MCF 10A (cell line): ENCODE results near the gene QPCTL. TPM values are rescaled to one million over a fixed set of nuclear protein-coding genes. Genes with fewer than 3 reads are reported as not detected.

Experiments
- BruUV-seq: library from RNA; stranded (reverse); fragments of 400-500 nt; replicated peaks from 2 replicates; lab custom pipeline; 2021; lab: Mats Ljungman, UMichigan
- CTCF ChIA-PET: fragments of 300-600 bp; sonication (Branson Sonifier 250); formaldehyde crosslinking; extraction: SDS; loops from one replicate; lab custom pipeline; 2021; ENCODE audit warnings: antibody characterized with exemption, inconsistent platforms; lab: Yijun Ruan, JAX
- POLR2A ChIA-PET: fragments of 300-600, 350-650 bp; sonication (Branson Sonifier 250); formaldehyde crosslinking; extraction: SDS; loops from one replicate; lab custom pipeline; 2020; ENCODE audit warnings: antibody characterized with exemption, inconsistent platforms; lab: Yijun Ruan, JAX
- DNase-seq: peaks from one replicate; pipeline ENCODE4 v3.0.0-alpha.2; 2018; ENCODE audit not compliant: unreplicated experiment
- H3K27ac Mint-ChIP-seq: one replicate; pipeline ENCODE4 v1.8.0; 2022; ENCODE audit warnings: mild to moderate bottlenecking, low read depth, mixed read lengths; ENCODE audit not compliant: unreplicated experiment
- H3K27me3 Mint-ChIP-seq: one replicate; pipeline ENCODE4 v1.8.0; 2022; ENCODE audit warnings: mixed read lengths; ENCODE audit not compliant: insufficient read depth, unreplicated experiment
- H3K36me3 Mint-ChIP-seq: one replicate; pipeline ENCODE4 v1.8.0; 2022; ENCODE audit warnings: mild to moderate bottlenecking, moderate library complexity, mixed read lengths; ENCODE audit not compliant: insufficient read depth, unreplicated experiment
- H3K4me1 Mint-ChIP-seq: one replicate; pipeline ENCODE4 v1.8.0; 2022; ENCODE audit warnings: mixed read lengths; ENCODE audit not compliant: insufficient read depth, unreplicated experiment
- H3K4me3 Mint-ChIP-seq: one replicate; pipeline ENCODE4 v1.8.0; 2022; ENCODE audit warnings: mild to moderate bottlenecking, moderate library complexity, mixed read lengths; ENCODE audit not compliant: unreplicated experiment
- H3K9me3 Mint-ChIP-seq: one replicate; pipeline ENCODE4 v1.8.0; 2022; ENCODE audit warnings: mixed read lengths; ENCODE audit not compliant: unreplicated experiment
- CTCF ChIP-seq: fragments of 200-600 bp; IDR thresholded peaks from one replicate; pipeline ENCODE4 v1.8.0; 2022; ENCODE audit warnings: antibody characterized with exemption, mild to moderate bottlenecking; ENCODE audit not compliant: unreplicated experiment
- intact Hi-C: fragments of 100-400 bp; cut with micrococcal nuclease; formaldehyde crosslinking; loops from 2 replicates; pipeline ENCODE4 v1.14.1; 2022
- total RNA-seq: library from RNA; stranded (reverse); gene quantifications from 2 replicates; pipeline ENCODE4 v1.2.3, GENCODE V29; 2022

The QPCTL gene
- total RNA-seq, 1 experiment from 2014 or later, result 14.9 TPM

GRCh38 chr19:45739498-45740439 lies 47.3 kb downstream of the QPCTL start:
- no peak overlapping the region for H3K4me3 Mint-ChIP-seq
- no peaks in the 10 kb centered on the region for H3K9me3 Mint-ChIP-seq
- POLR2A ChIA-PET, result interaction anchor here (0.6 to 1.2 kb wide), 4 partner anchors 9 to 30 kb away, joined by 3 read pairs; partner anchors contain the start of genes FBXO46 and SIX5
- no peak for DNase-seq
- CTCF ChIA-PET, result interaction anchor here (0.6 to 0.7 kb wide), 3 partner anchors 9 to 47 kb away, joined by 3 read pairs; partner anchors contain the start of gene QPCTL
- no peaks in the 10 kb centered on the region for H3K4me1 Mint-ChIP-seq
- H3K36me3 Mint-ChIP-seq, result peaks cover 6% of the 10 kb centered on the region
- BruUV-seq, result no TSS peak
- H3K27ac Mint-ChIP-seq, result no peak overlapping the region
- no peak for TF ChIP-seq CTCF
- intact Hi-C loops, result no loop called here
- no peaks in the 10 kb centered on the region for H3K27me3 Mint-ChIP-seq

GRCh38 chr19:45742969-45743368 lies 50.5 kb downstream of the QPCTL start:
- H3K36me3 Mint-ChIP-seq, result no peaks in the 10 kb centered on the region
- no peak for TF ChIP-seq CTCF
- ChIA-PET POLR2A (interaction anchor here (1.7 kb wide), 1 partner anchor 26 kb away, joined by 4 read pairs; no protein-coding TSS in a partner anchor), CTCF (no interaction called here)
- intact Hi-C loops, result no loop called here
- H3K27me3 Mint-ChIP-seq, result no peaks in the 10 kb centered on the region
- H3K4me3 Mint-ChIP-seq, result no peak overlapping the region
- no peaks in the 10 kb centered on the region for H3K9me3 Mint-ChIP-seq
- H3K27ac Mint-ChIP-seq, result no peak overlapping the region
- no peaks in the 10 kb centered on the region for H3K4me1 Mint-ChIP-seq
- no TSS peak for BruUV-seq
- DNase-seq, result no peak

- TF ChIP-seq CTCF, result no peak
- CTCF ChIA-PET, result interaction anchor here (0.5 to 0.6 kb wide), 2 partner anchors 87 to 784 kb away, joined by 5 read pairs; no protein-coding TSS in a partner anchor
- Mint-ChIP-seq H3K4me3 (no peak overlapping the region), H3K9me3 (no peaks in the 10 kb centered on the region), H3K4me1 (no peaks in the 10 kb centered on the region), H3K36me3 (no peaks in the 10 kb centered on the region), H3K27me3 (no peaks in the 10 kb centered on the region), H3K27ac (no peak overlapping the region)
- DNase-seq, result no peak
- intact Hi-C loops, result no loop called here
- POLR2A ChIA-PET, result interaction anchor here (0.8 to 1.1 kb wide), 2 partner anchors 15 to 22 kb away, joined by 3 read pairs; no protein-coding TSS in a partner anchor
- BruUV-seq, result no TSS peak
Observed at GRCh38 chr19:45745606-45746005, 53.1 kb downstream of the QPCTL start.

- no peak for TF ChIP-seq CTCF
- Mint-ChIP-seq H3K27ac (no peak overlapping the region), H3K9me3 (no peaks in the 10 kb centered on the region), H3K4me1 (no peaks in the 10 kb centered on the region), H3K4me3 (no peak overlapping the region), H3K36me3 (no peaks in the 10 kb centered on the region), H3K27me3 (no peaks in the 10 kb centered on the region)
- intact Hi-C loops, result no loop called here
- CTCF ChIA-PET, result no interaction called here
- DNase-seq, result no peak
- POLR2A ChIA-PET, result no interaction called here
- BruUV-seq, result no TSS peak
Observed at GRCh38 chr19:45746866-45747265, 54.4 kb downstream of the QPCTL start.
